ENCODE measurements around the gene KIR3DL1.
A peak's percentile ranks its signal among the peaks of the same experiment; 100 is the strongest.
"Not testable (repeated sequence)": the region's sequence is repeated elsewhere in the genome, so short reads cannot be mapped to it uniquely, and the experiment has no call there.

Gene KIR3DL1

DNA sequence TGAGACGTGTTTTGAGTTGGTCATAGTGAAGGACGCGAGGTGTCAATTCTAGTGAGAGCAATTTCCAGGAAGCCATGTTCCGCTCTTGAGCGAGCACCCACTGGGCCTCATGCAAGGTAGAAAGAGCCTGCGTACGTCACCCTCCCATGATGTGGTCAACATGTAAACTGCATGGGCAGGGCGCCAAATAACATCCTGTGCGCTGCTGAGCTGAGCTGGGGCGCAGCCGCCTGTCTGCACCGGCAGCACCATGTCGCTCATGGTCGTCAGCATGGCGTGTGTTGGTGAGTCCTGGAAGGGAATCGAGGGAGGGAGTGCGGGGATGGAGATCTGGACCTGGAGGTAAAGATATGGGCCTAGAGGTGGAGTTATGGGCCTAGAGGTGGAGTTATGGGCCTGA, at the start of gene KIR3DL1:
KIR3DL1 (plus strand) TSS at position 218 of the 400 bp plus-strand sequence.
- DNase-seq (ENCODE audit: low spot score); H3K4me1 ChIP-seq (ENCODE audit: insufficient read depth, poor library complexity, severe bottlenecking); H3K36me3 ChIP-seq (ENCODE audit: low read depth); H3K27me3 ChIP-seq (ENCODE audit: insufficient read depth, poor library complexity, severe bottlenecking); H3K9me3 ChIP-seq (ENCODE audit: severe bottlenecking); H3K4me3 ChIP-seq (ENCODE audit: severe bottlenecking); H3K27ac ChIP-seq (ENCODE audit: poor library complexity, severe bottlenecking); ATAC-seq (ENCODE audit: low read depth): not testable (repeated sequence)

DNA sequence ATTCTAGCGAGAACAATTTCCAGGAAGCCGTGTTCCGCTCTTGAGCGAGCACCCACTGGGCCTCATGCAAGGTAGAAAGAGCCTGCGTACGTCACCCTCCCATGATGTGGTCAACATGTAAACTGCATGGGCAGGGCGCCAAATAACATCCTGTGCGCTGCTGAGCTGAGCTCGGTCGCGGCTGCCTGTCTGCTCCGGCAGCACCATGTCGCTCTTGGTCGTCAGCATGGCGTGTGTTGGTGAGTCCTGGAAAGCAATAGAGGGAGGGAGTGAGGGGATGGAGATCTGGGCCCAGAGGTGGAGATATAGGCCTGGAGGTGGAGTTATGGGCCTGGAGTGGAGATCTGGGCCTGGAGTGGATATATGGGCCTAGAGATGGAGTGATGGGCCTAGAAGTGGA, 46.6 kb upstream of the KIR3DL1 start, which contains the start of gene KIR2DL1:
KIR2DL1 (plus strand) TSS at position 148 of the 400 bp plus-strand sequence; CDS start at position 206, 58 bp downstream.
- H3K36me3 ChIP-seq (ENCODE audit: low read depth); ATAC-seq (ENCODE audit: low read depth); H3K27me3 ChIP-seq (ENCODE audit: insufficient read depth, poor library complexity, severe bottlenecking); H3K27ac ChIP-seq (ENCODE audit: poor library complexity, severe bottlenecking); H3K4me1 ChIP-seq (ENCODE audit: insufficient read depth, poor library complexity, severe bottlenecking); DNase-seq (ENCODE audit: low spot score); H3K4me3 ChIP-seq (ENCODE audit: severe bottlenecking); H3K9me3 ChIP-seq (ENCODE audit: severe bottlenecking): not testable (repeated sequence)

DNA sequence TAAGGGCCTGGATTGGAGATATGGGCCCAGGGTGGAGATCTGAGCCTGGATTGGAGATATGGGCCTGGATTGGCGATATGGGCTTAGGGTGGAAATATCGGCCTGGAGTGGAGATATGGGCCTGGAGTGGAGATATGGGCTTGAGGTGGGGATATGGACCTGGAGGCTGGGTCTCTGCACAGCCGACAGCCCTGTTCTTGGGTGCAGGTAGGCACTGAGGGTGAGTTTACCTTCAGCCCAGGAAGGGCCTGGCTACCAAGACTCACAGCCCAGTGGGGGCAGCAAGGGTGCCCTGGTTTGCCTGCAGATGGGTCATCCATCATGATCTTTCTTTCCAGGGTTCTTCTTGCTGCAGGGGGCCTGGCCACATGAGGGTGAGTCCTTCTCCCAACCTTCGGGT, 45.8 kb upstream of the KIR3DL1 start:
- not testable (repeated sequence) for H3K9me3 ChIP-seq (ENCODE audit: severe bottlenecking); H3K4me3 ChIP-seq (ENCODE audit: severe bottlenecking); DNase-seq (ENCODE audit: low spot score); H3K4me1 ChIP-seq (ENCODE audit: insufficient read depth, poor library complexity, severe bottlenecking); H3K36me3 ChIP-seq (ENCODE audit: low read depth); ATAC-seq (ENCODE audit: low read depth); H3K27me3 ChIP-seq (ENCODE audit: insufficient read depth, poor library complexity, severe bottlenecking); H3K27ac ChIP-seq (ENCODE audit: poor library complexity, severe bottlenecking)

DNA sequence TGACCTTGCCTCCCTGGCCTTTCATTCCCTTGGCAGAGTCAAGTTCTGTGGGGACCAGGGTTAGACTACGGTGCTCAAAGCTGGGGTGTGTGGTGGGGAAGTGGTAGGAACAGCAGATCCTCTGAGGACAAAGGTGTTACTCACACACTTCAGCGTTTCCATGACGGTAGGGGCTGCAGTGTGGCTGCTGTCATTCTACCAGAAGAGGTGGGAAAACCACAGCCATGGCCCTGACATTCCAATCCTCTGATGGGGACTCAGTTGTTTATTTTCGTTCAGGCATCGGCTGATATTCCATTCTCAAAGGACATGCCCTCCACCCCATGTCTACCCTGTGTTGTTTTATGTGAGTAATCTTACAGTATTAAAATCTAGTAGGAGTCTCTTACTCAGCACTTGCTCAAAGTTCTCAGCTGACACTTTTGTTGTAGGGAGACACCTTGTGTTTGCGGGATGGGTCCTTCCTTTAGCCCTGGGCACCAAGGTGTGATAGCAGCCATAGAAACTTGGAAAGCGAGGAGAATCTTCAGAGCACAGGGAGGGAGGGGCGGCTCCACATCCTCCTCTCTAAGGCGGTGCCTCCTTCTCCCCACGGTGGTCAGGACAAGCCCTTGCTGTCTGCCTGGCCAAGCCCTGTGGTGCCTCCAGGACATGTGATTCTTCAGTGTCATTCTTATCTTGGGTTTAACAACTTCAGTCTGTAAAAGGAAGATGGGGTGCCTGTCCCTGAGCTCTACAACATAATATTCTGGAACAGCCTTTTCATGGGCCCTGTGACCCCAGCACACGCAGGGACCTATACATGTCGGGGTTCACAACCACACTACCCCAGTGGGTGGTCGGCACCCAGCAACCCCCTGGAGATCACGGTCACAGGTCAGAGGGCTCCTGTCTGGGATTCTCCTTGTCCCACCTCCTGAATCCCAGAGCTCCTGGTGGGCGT, 45.0 kb upstream of the KIR3DL1 start:
- H3K4me1 ChIP-seq (ENCODE audit: insufficient read depth, poor library complexity, severe bottlenecking); DNase-seq (ENCODE audit: low spot score); ATAC-seq (ENCODE audit: low read depth); H3K27ac ChIP-seq (ENCODE audit: poor library complexity, severe bottlenecking); H3K4me3 ChIP-seq (ENCODE audit: severe bottlenecking); H3K27me3 ChIP-seq (ENCODE audit: insufficient read depth, poor library complexity, severe bottlenecking); H3K36me3 ChIP-seq (ENCODE audit: low read depth); H3K9me3 ChIP-seq (ENCODE audit: severe bottlenecking): not testable (repeated sequence)

DNA sequence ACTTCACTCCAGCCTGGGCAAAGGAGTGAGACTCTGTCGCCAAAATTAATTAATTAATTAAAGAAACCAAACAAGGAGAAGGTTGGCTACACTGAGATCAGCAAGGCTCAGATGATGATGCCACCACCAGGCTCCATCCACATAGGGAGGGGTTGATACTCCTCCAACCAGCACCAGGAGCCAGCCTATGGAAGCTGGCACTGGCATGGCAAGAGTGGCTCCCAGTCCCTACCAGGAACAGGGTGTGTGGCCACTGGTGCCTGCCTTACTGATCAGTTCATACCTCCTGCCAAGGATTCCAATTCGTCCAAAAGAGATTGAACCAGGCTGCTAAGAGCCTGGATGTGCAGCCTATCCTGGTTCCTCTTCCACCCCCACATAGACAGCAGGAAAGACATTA, 43.6 kb upstream of the KIR3DL1 start:
- not testable (repeated sequence) for ATAC-seq (ENCODE audit: low read depth); H3K27ac ChIP-seq (ENCODE audit: poor library complexity, severe bottlenecking); H3K27me3 ChIP-seq (ENCODE audit: insufficient read depth, poor library complexity, severe bottlenecking); H3K36me3 ChIP-seq (ENCODE audit: low read depth); H3K9me3 ChIP-seq (ENCODE audit: severe bottlenecking); H3K4me1 ChIP-seq (ENCODE audit: insufficient read depth, poor library complexity, severe bottlenecking); DNase-seq (ENCODE audit: low spot score); H3K4me3 ChIP-seq (ENCODE audit: severe bottlenecking)

DNA sequence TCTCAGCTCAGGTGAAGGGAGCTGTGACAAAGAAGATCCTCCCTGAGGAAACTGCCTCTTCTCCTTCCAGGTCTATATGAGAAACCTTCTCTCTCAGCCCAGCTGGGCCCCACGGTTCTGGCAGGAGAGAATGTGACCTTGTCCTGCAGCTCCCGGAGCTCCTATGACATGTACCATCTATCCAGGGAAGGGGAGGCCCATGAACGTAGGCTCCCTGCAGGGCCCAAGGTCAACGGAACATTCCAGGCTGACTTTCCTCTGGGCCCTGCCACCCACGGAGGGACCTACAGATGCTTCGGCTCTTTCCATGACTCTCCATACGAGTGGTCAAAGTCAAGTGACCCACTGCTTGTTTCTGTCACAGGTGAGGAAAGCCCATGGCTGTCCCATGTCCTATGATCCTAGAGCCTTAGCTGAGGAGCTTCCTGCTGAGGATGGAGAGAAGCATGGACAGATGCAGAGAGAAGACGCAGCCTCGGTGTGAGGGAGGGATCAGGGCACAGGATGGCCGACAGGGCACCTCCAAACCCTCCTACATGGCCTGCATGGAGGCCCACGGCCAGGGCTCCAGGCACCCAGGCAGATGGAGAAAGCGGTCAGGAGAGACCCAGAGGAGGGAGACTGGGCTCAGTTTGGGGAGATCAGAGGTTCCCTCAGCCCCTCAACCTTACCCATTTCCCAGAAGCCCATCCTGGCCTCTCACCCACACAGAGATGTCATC, 41.0 kb upstream of the KIR3DL1 start:
- not testable (repeated sequence) for ATAC-seq (ENCODE audit: low read depth); H3K27ac ChIP-seq (ENCODE audit: poor library complexity, severe bottlenecking); H3K4me3 ChIP-seq (ENCODE audit: severe bottlenecking); DNase-seq (ENCODE audit: low spot score); H3K4me1 ChIP-seq (ENCODE audit: insufficient read depth, poor library complexity, severe bottlenecking); H3K27me3 ChIP-seq (ENCODE audit: insufficient read depth, poor library complexity, severe bottlenecking); H3K36me3 ChIP-seq (ENCODE audit: low read depth); H3K9me3 ChIP-seq (ENCODE audit: severe bottlenecking)

DNA sequence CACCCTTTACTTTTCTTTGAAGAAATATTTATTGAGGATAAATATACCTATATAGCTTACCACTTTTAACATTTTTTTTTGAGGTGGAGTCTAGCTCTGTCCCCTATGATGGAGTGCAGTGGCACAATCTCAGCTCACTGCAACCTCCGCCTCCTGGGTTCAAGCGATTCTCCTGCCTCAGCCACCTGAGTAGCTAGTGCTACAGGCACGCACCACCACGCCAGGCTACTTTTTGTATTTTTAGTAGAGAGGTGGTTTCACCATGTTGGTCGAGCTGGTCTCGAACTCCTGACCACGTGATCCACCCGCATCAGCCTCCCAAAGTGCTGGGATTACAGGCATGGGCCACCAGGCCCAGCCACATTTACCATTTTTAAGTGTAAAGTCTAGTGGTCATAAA, 40.4 kb upstream of the KIR3DL1 start:
- not testable (repeated sequence) for ATAC-seq (ENCODE audit: low read depth); H3K27ac ChIP-seq (ENCODE audit: poor library complexity, severe bottlenecking); H3K4me1 ChIP-seq (ENCODE audit: insufficient read depth, poor library complexity, severe bottlenecking); H3K36me3 ChIP-seq (ENCODE audit: low read depth); H3K4me3 ChIP-seq (ENCODE audit: severe bottlenecking); H3K9me3 ChIP-seq (ENCODE audit: severe bottlenecking); H3K27me3 ChIP-seq (ENCODE audit: insufficient read depth, poor library complexity, severe bottlenecking); DNase-seq (ENCODE audit: low spot score)

DNA sequence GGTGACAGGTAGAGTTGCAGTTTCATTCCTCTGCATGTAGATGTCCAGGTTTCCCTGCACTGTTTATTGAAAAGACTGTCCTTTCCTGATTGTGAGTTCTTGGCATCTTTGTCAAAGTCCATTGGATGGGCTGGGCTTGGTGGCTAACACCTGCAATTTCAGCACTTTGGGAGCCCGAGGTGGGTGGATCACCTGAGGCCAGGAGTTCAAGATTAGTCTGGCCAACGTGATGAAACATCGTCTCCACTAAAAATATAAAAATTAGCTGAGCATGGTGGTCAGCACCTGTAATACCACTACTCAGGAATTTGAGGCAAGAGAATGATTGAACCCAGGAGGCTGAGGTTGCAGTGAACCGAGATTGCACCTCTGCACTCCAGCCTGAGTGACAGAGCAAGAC, 38.4 kb upstream of the KIR3DL1 start:
- H3K27ac ChIP-seq (ENCODE audit: poor library complexity, severe bottlenecking); H3K4me3 ChIP-seq (ENCODE audit: severe bottlenecking); H3K4me1 ChIP-seq (ENCODE audit: insufficient read depth, poor library complexity, severe bottlenecking); ATAC-seq (ENCODE audit: low read depth); H3K36me3 ChIP-seq (ENCODE audit: low read depth); H3K27me3 ChIP-seq (ENCODE audit: insufficient read depth, poor library complexity, severe bottlenecking); DNase-seq (ENCODE audit: low spot score); H3K9me3 ChIP-seq (ENCODE audit: severe bottlenecking): not testable (repeated sequence)

DNA sequence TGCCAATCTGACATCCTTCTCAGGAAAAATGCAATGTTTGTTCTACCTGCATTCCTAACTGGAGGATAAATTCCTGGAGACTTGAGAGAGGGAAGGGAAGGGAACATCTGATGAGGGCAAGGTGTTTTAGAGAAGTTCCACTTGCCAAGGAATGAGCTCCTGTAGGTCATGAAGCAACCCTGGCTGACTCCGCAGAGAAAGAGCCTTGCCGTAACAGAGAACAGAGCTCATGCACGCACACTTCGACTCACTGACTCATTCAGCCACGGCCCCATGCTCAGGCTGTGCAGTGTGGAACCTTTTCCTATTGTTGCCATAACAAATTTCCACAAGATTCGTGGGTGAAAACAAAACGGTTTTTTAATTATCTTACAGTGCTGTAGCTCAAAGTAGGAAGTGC, 37.4 kb upstream of the KIR3DL1 start:
- not testable (repeated sequence) for H3K4me1 ChIP-seq (ENCODE audit: insufficient read depth, poor library complexity, severe bottlenecking); H3K4me3 ChIP-seq (ENCODE audit: severe bottlenecking); H3K9me3 ChIP-seq (ENCODE audit: severe bottlenecking); H3K27ac ChIP-seq (ENCODE audit: poor library complexity, severe bottlenecking); H3K36me3 ChIP-seq (ENCODE audit: low read depth); DNase-seq (ENCODE audit: low spot score); H3K27me3 ChIP-seq (ENCODE audit: insufficient read depth, poor library complexity, severe bottlenecking)
- peak; percentile 49; the same call in 2 of the 3 replicates for ATAC-seq (ENCODE audit: low read depth)

DNA sequence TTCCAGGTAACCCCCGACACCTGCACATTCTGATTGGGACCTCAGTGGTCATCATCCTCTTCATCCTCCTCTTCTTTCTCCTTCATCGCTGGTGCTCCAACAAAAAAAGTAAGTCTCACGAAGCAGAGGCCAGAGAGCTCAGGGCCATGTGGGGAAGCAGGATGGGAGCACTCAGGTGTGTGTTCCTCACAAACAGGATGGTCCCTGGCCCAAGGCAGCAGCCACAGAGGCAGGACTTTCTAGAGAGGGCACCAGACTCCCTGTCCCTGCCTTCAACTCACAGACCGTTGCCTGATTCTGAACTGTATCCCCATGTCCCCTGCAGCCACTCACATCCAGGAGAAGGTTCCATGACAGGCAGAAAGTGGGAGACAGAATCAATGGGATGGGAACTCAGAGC, 33.4 kb upstream of the KIR3DL1 start:
- not testable (repeated sequence) for DNase-seq (ENCODE audit: low spot score); H3K4me1 ChIP-seq (ENCODE audit: insufficient read depth, poor library complexity, severe bottlenecking); H3K9me3 ChIP-seq (ENCODE audit: severe bottlenecking); H3K27ac ChIP-seq (ENCODE audit: poor library complexity, severe bottlenecking); H3K4me3 ChIP-seq (ENCODE audit: severe bottlenecking); ATAC-seq (ENCODE audit: low read depth); H3K27me3 ChIP-seq (ENCODE audit: insufficient read depth, poor library complexity, severe bottlenecking); H3K36me3 ChIP-seq (ENCODE audit: low read depth)

DNA sequence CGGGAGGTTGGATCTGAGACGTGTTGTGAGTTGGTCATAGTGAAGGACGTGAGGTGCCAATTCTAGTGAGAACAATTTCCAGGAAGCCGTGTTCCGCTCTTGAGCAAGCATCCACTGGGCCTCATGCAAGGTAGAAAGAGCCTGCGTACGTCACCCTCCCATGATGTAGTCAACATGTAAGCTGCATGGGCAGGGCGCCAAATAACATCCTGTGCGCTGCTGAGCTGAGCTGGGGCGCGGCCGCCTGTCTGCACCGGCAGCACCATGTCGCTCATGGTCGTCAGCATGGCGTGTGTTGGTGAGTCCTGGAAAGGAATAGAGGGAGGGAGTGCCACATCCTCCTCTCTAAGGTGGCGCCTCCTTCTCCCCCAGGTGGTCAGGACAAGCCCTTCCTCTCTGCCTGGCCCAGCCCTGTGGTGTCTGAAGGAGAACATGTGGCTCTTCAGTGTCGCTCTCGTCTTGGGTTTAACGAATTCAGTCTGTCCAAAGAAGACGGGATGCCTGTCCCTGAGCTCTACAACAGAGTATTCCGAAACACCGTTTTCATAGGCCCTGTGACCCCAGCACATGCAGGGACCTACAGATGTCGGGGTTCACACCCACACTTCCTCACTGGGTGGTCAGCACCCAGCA, 30.1 kb upstream of the KIR3DL1 start:
- DNase-seq (ENCODE audit: low spot score); H3K27me3 ChIP-seq (ENCODE audit: insufficient read depth, poor library complexity, severe bottlenecking); H3K27ac ChIP-seq (ENCODE audit: poor library complexity, severe bottlenecking); H3K4me3 ChIP-seq (ENCODE audit: severe bottlenecking); H3K36me3 ChIP-seq (ENCODE audit: low read depth); ATAC-seq (ENCODE audit: low read depth); H3K9me3 ChIP-seq (ENCODE audit: severe bottlenecking); H3K4me1 ChIP-seq (ENCODE audit: insufficient read depth, poor library complexity, severe bottlenecking): not testable (repeated sequence)
